Measurements from ENCODE around the gene TNC.

The TNC gene

GRCh38 chr9:115071176-115071575 is 46.8 kb downstream of the TNC start:
- no peak for DNase-seq (ENCODE audit: low read depth)
- H3K4me3 ChIP-seq (ENCODE audit: control insufficient read depth, low read depth, low read length): no peak overlapping the region

GRCh38 chr9:115069771-115070170 is 48.2 kb downstream of the TNC start:
- no peak overlapping the region for H3K4me3 ChIP-seq (ENCODE audit: control insufficient read depth, low read depth, low read length)
- DNase-seq (ENCODE audit: low read depth): no peak
- TF ChIP-seq CTCF (IDR thresholded peaks at IDR 0.05; ENCODE audit: control insufficient read depth, insufficient read depth, low read depth, low read length, missing control alignments): no peak

More at GRCh38 chr9:115071176-115071575, 46.8 kb downstream of the TNC start:
- no peak for TF ChIP-seq CTCF (IDR thresholded peaks at IDR 0.05; ENCODE audit: control insufficient read depth, insufficient read depth, low read depth, low read length, missing control alignments)

- no peak for DNase-seq (ENCODE audit: low read depth)
- TF ChIP-seq CTCF (IDR thresholded peaks at IDR 0.05; ENCODE audit: control insufficient read depth, insufficient read depth, low read depth, low read length, missing control alignments): no peak
- no peak overlapping the region for H3K4me3 ChIP-seq (ENCODE audit: control insufficient read depth, low read depth, low read length)
Measured at GRCh38 chr9:115069302-115069701, 48.7 kb downstream of the TNC start.

- no peak for TF ChIP-seq CTCF (IDR thresholded peaks at IDR 0.05; ENCODE audit: control insufficient read depth, insufficient read depth, low read depth, low read length, missing control alignments)
- DNase-seq (ENCODE audit: low read depth): no peak
Measured at GRCh38 chr9:115068031-115068430, 49.9 kb downstream of the TNC start.

GRCh38 chr9:115063058-115063845 is 54.7 kb downstream of the TNC start:
- no peak for TF ChIP-seq CTCF (IDR thresholded peaks at IDR 0.05; ENCODE audit: control insufficient read depth, insufficient read depth, low read depth, low read length, missing control alignments)
- peak; percentile 24 for DNase-seq (ENCODE audit: low read depth)
- no peak overlapping the region for H3K4me3 ChIP-seq (ENCODE audit: control insufficient read depth, low read depth, low read length)

More at GRCh38 chr9:115068031-115068430, 49.9 kb downstream of the TNC start:
- no peak overlapping the region for H3K4me3 ChIP-seq (ENCODE audit: control insufficient read depth, low read depth, low read length)

GRCh38 chr9:115058684-115059315 is 59.2 kb downstream of the TNC start:
- no peak overlapping the region for H3K4me3 ChIP-seq (ENCODE audit: control insufficient read depth, low read depth, low read length)
- DNase-seq (ENCODE audit: low read depth): peak; percentile 64
- TF ChIP-seq CTCF (IDR thresholded peaks at IDR 0.05; ENCODE audit: control insufficient read depth, insufficient read depth, low read depth, low read length, missing control alignments): no peak
